HG03175 (cell line): Measurements from ENCODE around the gene CEBPZOS.

ENCODE experiments used
- ATAC-seq: cut with Tn5 transposase; IDR thresholded peaks from one replicate; pipeline ENCODE4 v1.9.1; 2021; ENCODE audit warnings: mild to moderate bottlenecking, moderate library complexity; ENCODE audit not compliant: unreplicated experiment

The CEBPZOS gene

DNA sequence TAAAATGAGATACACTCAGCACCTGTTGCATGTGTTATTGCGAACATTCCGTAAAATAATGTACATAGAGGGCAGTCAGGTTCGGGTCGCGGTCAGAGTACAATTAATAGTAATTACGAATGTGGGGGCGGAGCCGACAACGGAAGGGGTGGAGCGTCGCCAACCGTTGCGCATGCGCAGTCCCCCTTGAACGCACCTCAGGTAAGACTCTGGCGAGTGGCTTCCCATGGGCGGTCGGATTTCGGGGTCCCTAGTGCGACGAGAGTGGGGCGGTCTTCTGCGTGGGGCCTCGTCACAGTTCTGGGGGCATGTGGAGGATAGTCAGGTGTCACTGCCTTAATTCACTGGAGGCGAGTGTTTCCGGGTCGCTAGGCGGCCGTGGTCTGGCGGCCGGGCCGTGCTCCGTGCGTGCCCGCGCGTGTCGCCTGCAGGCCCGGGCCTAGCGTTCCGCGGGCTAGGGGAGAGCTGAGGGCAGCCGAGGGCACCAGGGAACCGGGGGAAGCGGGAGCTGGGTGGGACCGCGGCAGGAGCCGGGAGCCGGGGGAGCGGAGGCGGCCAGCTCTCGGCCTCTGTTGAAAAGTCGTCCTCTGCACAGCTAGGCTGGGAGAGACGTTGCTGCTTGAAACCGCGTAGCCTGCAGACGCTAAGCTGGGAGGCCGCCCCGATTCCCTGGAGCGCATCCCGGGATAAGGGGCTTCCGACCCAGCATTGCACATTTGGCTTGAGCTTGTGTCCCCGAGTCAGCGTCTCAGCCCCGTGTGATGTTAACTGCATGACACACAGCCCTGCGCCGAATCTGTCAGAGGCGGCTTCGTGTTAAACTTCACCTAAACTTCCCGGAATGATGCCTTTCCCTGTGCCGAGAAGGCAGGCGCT, at the start of gene CEBPZOS:
Gene CEBPZOS, plus strand, starts transcription at position 177 of the 876 bp plus-strand sequence. CDS start 3,209 bp downstream, outside the sequence.
- peak; percentile 80 for ATAC-seq

DNA sequence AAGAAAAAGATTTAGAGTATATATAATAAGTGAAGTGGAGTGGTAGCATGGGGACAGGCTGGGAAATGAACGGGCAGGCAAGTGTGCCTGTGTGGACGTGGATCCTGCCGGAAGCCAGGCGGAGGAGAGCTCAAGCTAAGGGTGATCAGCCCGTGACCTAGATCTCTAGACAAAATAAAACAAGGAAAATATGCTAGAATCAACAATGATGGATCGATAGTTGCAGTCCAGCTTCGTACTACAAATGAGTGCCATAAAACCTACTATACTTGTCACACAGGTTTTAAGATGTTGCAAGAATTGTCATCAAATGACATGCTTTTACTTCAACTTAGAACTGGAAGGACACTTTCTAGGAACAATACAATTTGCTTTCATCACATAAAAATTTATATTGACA, 48.0 kb upstream of the CEBPZOS start:
- no peak for ATAC-seq

DNA sequence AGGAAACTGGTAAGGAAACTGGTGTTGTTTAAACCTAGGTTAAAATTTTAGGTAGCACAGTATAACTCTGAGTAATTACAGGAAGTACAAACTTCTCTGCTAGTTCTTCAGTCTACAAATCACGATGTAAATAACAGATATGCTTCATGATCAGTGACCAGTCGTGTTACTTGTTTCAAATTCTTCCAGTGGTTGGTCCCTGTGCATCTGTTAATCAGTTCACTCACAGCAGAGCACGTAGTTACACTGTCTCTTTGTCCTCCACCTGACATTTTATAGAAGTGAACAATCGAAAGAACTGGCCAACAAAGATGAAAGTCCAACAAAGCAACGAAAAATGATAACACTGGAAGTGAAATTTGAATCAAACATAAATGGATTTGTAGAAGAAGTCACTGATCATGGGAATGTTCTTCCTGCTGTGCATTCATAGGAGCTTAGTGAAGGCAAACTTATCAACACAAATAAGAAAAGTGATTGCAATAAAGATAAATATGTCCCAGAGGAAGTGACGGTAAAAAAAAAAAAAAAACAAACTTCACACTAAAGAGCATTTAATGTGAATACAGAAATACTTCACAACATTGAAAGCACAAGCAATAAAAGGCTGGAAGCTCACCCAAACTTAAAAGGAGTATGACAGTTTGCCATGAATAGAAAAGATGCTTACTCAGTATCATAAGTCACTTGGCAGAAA, 46.5 kb upstream of the CEBPZOS start:
- ATAC-seq: no peak

DNA sequence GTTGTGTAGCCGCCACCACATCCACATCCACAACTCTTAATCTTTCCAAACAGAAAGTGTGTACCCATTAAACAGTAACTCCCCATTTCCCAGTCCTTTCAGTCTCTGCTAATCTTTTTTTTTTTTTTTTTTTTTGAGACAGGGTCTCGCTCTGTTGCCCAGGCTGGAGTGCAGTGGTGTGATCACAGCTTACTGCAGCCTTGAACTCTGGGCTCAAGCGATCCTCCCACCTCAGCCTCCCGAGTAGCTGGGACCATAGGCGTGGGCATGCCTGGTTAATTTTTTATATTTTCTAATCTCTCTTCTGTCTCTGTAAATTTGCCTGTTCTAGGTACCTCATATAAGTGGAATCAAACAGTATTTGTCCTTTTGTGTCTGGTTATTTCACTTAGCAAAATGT, 43.1 kb upstream of the CEBPZOS start:
- no peak for ATAC-seq

DNA sequence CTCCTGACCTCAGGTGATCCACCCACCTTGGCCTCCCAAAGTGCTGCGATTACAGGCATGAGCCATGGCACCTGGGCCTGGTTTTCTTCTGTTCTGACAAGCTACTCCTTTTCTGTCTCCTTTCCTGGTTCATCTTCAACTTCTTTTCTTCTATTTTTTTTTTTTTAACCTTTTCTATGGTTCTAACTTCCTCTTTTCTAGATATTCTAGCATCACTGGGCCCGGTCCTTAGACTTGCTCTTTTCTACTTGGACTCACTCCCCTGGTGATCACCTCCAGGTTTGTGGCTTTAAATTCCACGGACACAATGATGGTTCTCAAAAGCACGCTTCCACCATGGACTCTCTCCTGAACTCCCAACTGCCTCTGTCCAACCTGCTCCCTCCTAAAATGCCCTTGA, 41.5 kb upstream of the CEBPZOS start:
- no peak for ATAC-seq

DNA sequence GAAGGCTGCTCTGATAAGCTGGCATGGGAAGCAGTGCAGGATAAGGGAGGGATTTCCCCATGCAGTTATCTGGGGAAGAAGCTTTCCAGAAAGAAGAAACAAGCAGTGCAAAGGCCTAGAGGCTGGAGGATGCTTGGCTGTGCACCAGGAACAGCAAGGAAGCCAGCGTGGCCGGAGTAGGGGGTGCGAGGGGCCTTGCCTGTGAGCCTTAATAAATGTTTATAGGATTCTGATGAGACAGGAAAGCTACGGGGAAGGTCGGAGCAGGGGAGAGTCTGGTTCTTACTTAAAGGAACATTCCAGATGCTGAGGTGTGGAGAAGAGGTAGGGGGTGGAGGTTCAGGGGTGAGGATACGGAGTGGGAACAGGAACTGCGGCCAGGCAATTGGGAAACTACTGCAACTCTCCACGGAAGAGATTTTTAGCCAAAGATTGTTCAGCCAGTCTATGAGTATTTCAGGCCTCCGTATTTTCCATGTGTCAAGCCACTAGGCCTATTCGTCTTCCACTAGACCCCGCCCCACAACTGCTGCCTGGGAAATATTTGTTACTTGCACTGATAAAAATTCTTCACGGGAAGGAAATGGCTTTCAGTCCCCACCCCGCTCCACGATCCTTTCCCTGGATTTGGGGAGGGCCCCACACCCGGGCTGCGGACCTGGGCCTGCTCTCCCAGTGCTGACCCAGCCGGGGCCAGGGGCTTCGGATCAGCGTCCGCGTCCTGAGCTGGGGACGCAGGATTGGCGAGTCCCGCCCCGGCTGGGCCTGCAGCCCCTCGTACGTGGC, 40.0 kb upstream of the CEBPZOS start:
- peak; percentile 33 for ATAC-seq

DNA sequence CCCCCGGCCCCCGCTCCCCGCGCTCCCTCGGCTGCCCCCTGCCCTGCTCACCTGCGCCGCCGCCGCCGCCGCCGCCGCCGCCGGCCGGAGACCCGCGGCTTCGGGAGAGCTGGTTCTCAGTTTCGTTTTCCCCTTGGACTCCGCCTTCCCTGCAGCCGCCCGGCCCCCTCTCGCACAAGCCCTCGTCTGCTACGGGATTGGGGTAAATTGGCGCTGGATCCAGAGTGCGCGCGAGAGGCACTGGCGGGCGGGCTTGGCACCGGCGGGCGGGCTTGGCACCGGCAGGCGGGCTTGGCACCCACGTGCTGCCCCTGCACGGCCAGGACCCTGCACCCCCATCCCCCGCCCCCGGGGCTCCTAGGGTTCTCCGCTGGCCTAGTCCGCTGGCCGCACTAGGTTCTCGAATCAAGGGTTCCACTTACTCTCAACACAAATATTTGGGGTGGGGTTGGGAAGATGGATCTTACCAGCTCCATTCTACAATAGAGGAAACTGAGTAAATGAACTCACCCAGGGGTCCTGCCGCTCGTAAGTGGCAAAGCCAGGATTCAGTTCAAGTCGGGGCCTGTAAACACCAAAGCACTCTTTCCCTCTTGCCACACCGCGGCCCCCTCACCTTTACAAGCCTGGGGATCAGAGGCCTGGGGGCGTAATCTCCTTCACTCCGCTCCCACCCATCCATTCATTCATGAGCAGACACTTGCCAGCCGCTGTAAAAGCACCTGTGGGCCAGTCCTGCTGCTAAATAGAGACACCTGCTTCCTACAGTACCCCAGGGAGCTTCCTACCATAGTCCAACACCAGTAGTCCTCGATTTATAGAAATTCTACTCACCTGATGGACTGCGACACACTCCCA, 39.2 kb upstream of the CEBPZOS start, which contains the start of gene EIF2AK2:
Gene EIF2AK2, minus strand, starts transcription at position 124 of the 858 bp plus-strand sequence. CDS start 9,174 bp downstream, outside the sequence.
- ATAC-seq: peak; percentile 89

DNA sequence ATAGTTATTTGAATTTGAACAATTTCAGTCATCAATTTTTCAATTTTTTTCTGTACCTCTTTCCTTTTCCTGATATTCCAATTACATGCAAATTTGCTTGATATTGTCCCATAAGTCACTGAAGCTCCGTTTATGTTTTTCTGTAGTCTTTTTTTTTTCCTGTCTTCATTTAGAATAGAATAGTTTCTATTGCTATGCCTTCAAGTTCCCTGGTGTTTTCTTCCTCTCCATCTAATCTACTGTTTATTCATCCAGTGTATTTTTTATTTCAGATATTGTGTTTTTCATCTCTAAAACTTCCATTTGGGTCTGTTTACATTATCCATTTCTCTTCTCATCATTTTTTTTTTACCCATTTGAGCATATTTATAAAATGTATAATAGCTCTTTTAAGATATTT, 31.5 kb upstream of the CEBPZOS start:
- no peak for ATAC-seq

DNA sequence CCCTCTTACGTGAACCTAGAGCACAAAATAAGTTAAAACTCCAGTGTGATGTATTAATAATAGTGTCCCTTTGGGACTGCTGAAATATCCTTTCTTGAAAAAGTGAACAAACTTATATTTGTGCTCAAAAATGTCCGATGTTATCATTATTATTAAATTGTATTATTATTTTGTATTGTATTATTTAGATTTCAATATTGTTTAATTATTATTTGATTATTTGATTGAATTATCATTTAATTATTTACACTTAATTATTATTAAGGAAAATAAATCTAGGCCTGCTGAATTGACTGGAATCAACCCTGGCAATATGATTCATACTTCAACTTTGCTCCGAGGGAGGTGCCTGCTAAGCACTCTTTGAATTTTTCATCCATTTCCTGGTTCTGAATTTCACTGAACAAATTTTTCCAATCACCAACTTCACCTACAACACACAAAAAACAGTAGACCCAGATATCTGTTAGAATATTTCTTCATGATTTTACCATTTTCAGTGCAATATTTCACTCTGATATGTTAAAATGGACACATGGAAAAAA, 28.6 kb upstream of the CEBPZOS start:
- no peak for ATAC-seq

DNA sequence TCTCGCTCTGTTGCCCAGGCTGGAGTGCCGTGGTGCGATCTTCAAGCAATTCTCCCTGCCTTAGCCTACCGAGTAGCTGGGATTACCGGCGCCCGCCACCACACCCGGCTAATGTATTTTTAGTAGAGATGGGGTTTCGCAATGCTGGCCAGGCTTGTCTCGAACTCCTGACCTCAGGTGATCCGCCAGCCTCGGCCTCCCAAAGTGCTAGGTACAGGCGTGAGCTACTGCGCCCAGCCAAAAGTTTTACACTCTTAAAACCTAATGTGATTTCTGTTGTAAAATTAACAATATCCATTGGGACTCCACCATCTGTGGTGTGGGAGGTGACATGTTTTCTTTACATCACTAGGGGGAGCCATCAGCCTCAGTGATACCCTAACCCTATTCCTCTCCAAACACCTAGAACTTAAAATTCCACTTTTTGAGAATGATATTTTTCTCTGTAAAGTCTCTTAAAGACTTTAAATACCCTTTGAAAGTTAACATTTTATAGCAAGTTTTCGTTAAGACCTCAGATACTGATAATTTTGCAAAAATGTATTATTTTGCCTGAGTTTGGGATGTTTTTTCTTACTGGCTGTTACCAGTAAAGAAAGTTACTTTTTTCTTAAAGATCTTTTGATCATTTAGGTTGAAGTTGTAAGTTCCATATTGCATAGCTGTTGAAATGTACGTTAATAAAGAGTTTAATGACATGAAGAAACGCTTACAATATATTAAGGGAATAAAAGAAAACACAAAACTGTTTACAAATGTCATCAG, 27.9 kb upstream of the CEBPZOS start:
- no peak for ATAC-seq

DNA sequence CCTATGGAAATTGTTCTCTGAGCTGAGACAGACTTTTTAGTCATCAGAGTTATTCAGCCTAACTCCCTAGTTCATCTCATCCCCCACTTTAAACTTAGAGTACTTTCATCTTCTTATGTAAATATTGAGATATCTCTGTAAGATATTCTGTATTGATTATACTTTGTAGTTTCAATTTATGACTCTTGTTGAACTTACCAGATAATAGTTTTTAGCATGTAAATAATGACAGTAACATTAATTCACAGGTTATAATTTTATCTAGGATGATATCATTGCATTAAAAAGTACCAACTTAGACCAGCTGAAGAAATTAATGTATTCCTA, 24.7 kb upstream of the CEBPZOS start:
- no peak for ATAC-seq

DNA sequence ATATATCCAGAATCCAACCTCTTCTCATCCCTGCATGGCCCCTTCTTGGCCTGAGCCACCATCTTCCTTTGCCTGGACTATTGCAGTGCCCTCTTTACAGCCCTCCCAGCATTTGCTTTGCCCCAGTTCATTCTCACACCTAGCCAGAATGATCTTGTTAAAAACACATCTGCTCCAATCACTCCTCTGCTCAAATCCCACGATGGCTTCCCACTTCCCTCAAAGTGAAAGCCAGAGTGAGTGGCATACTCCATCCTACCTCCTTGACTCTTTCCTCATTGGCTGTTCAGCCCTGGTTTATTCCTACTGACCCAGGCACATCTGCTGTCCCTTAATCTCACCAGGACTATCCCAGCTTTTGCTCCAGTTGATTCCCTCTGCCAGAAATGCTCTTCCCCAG, 22.6 kb upstream of the CEBPZOS start:
- no peak for ATAC-seq

DNA sequence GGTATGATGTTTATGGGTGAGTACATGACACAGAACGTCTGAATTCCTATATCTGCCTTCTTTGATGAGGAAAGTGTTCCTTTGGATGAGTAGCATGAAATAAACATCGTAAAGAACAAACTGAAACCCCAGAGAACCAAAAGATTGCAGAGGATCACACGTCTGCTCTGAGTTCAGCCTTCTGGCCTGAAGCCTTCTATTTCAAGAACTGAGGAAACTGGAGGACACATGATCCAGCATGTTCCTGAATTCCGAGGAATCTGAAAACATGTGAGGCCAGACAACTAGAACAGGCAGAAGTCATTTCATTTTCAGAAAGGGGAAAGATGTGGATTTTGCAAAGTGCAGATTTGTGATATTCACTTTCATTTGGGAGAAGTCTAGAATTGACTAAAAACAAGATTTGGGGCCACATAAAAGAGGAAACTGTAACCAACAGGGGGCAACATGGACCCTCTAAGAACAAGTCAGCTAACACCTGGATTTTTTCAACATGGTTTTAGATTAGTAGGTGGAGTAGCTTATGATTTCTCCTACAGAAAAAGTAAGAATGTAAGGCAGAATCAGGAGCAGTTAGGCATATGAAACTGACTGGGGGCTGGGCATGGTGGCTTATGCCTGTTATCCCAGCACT, 16.2 kb upstream of the CEBPZOS start:
- ATAC-seq: no peak

DNA sequence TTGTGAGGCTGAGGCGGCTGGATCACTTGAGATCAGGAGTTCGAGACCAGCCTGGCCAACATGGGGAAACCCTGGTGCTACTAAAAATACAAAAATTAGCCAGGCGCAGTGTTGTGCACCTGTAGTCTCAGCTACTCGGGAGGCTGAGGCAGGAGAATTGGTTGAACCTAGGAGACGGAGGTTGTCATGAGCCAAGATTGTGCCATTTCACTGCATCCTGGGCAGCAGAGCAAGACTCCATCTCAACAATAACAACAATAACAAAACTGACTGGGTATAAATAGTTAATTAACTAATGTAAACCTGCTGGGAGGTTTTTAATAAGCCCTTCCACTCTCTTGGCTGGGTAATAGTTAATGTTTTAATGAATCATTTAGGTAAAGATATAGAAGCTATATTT, 15.7 kb upstream of the CEBPZOS start:
- no peak for ATAC-seq

DNA sequence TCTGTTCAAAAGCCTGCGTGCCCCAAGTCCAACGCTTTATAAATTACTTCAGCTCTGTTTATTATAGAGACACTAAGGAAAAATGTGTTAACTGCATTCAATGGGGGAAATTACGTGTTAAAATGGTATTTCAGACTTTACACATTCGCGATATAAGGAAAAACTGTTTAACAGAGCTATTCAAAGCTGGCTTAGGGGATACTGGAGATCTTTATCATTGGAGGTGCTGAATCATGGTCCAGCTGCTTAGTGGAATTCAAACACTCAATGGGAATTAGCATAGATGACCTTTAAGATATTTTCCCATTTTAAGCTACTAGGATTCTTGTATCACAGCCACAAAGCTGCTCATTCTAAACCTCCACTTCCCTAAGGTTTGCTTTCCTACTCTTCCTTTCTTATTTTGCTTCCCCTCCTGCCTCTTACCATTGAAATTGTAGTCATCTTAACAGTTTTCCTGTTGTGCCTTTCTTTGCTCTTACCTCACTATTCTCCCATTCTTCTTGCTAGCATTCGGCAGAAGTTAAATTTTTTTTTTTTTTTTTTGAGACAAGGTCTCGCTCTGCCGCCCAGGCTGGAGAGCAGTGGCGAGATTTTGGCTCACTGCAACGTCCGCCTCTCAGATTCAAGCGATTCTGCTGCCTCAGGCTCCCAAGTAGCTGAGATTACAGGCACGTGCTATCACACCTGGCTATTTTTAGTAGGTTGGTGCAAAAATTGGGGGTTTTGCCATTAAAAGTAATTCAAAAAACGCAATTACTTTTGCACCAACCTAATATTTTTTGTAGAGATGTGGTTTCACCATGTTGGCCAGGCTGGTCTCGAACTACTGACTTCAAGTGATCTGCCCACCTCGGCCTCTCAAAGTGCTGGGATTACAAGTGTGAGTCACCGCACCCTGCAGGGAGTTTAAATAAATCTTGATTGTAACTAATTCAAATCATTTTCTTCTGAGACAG, 14.3 kb upstream of the CEBPZOS start:
- ATAC-seq: no peak

DNA sequence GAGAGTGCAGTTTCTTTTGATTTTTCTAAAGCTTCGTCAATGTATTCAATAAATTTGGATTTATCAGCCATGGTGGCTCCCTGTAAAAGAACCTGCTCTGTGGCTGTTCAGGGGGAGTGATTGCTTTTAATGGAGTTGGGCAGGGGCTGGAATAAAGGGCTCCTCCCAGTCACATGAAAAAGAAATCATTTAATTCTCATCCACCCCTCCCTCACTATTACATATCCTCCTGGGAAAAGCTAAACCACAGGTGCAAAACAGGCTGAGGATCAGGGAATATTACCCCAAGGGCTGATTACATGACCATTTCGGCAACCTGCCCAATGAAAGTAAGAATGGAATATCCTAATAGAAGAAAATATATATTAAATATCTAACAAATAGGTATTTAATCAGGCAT, 7.7 kb upstream of the CEBPZOS start, which contains the start of gene SULT6B1:
Gene SULT6B1, minus strand, starts transcription at position 101 of the 400 bp plus-strand sequence. Its CDS starts 30 bp downstream, at position 71.
- ATAC-seq: no peak

DNA sequence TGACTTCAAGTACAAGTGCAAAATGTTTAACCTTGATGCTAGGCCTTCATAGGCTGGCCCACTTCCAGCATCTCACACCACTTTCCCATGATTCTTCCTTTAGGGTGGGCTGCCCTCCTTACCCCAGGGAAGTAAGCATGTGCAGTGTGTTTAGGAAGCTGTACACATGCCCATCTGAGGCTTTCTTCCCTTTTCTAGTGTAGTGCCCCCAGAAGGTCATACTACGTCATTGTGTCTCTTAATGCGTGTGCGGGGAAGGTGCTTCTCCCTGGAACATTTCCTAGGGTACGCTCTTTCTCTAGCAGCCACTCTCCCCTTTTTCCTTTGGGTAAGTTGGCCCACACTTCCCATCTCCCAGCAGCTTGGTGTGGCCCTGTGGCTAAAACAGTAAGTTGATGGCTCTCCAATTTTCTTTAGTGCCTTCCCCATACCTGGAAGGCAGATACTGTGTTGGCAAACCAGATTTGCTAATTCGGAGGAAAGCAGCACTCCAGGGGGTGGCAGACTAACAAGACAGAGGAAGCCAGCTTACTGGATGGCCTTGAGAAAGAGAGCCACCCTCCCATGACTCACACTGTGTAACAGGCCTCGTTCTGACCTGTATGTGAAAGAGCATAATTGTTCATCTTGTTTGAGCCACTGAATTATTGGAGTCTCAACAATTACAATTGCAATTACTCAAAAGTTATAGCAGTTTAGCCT, 6.7 kb upstream of the CEBPZOS start:
- ATAC-seq: no peak
